Stimulated activated CD4-positive, alpha-beta T cell treated with anti-CD3 and anti-CD28 coated beads, Interleukin-2, amount 100 ng/mL, for 48 hours (primary cell): ENCODE measurements around the gene NAGA.
"Not testable (repeated sequence)": the region's sequence is repeated elsewhere in the genome, so short reads cannot be mapped to it uniquely, and the experiment has no call there.

Experiments
- DNase-seq, 2 donors: peaks; one replicate each; pipeline ENCODE4 v3.0.0-alpha.2; 2020

The NAGA gene

GRCh38 chr22:42074846-42075676 lies 4.4 kb upstream of the NAGA start:
- no peak for DNase-seq

- peak; percentile 42 to 51 for DNase-seq
Observed at GRCh38 chr22:42074132-42074811, 3.7 kb upstream of the NAGA start, which contains the start of gene PHETA2. PHETA2 (plus strand) TSS chr22:42074248; CDS start chr22:42077294, 3,046 bp downstream.

GRCh38 chr22:42073621-42074041 lies 3.0 kb upstream of the NAGA start:
- no peak for DNase-seq

- DNase-seq: no peak
Observed at GRCh38 chr22:42072606-42073330, 2.2 kb upstream of the NAGA start.

GRCh38 chr22:42071508-42071907 lies 896 bp upstream of the NAGA start:
- not testable (repeated sequence) for DNase-seq

- DNase-seq: no peak
Observed at GRCh38 chr22:42069801-42070516, 653 bp downstream of the NAGA start.

- no peak for DNase-seq
Observed at GRCh38 chr22:42068291-42068690, 2.3 kb downstream of the NAGA start.

GRCh38 chr22:42067671-42068251 lies 2.9 kb downstream of the NAGA start:
- no peak for DNase-seq

GRCh38 chr22:42066937-42067336 lies 3.7 kb downstream of the NAGA start:
- no peak for DNase-seq

- DNase-seq: no peak
Observed at GRCh38 chr22:42066126-42066761, 4.4 kb downstream of the NAGA start.

- no peak for DNase-seq
Observed at GRCh38 chr22:42065438-42066125, 5.0 kb downstream of the NAGA start.

- no peak for DNase-seq
Observed at GRCh38 chr22:42064629-42065028, 6.0 kb downstream of the NAGA start.

- DNase-seq: no peak
Observed at GRCh38 chr22:42062506-42063170, 8.0 kb downstream of the NAGA start.

GRCh38 chr22:42061041-42061440 lies 9.6 kb downstream of the NAGA start:
- no peak for DNase-seq

GRCh38 chr22:42060489-42060888 lies 10.1 kb downstream of the NAGA start:
- no peak for DNase-seq

GRCh38 chr22:42056757-42057511 lies 13.7 kb downstream of the NAGA start:
- DNase-seq: no peak

GRCh38 chr22:42052765-42053164 lies 17.8 kb downstream of the NAGA start:
- DNase-seq: no peak

- no peak for DNase-seq
Observed at GRCh38 chr22:42050641-42051180, 19.9 kb downstream of the NAGA start.

GRCh38 chr22:42041784-42042183 lies 28.8 kb downstream of the NAGA start:
- DNase-seq: no peak

GRCh38 chr22:42039271-42039670 lies 31.3 kb downstream of the NAGA start:
- no peak for DNase-seq
